Tibial nerve (tissue), 4 donors: Measurements from ENCODE around the gene KIAA0586. TPM values are rescaled to one million over a fixed set of nuclear protein-coding genes. Genes with fewer than 3 reads are reported as not detected.

Source experiments
- DNase-seq, 2 donors: peaks; one replicate each; pipeline ENCODE4 v3.0.0-alpha.2; 2019; ENCODE audit warnings: low spot score in 2 of 2
- H3K27ac ChIP-seq, 4 donors: fragments of 200-600 bp; sonication (generic) in 3 of 4; one replicate each; pipeline ENCODE4 v1.5.1; 2017 to 2019; ENCODE audit warnings: mild to moderate bottlenecking in 1 of 4
- H3K27me3 ChIP-seq, 2 donors: fragments of 200-600 bp; sonication (generic) in 1 of 2; one replicate each; pipeline versions ENCODE4 v1.5.1 to v1.6.0; 2017 to 2019
- H3K36me3 ChIP-seq, 3 donors: fragments of 200-600 bp; sonication (generic); one replicate each; pipeline ENCODE4 v1.5.1; 2018 to 2019
- H3K4me1 ChIP-seq, 4 donors: fragments of 200-600 bp; sonication (generic) in 3 of 4; one replicate each; pipeline ENCODE4 v1.5.1; 2017 to 2019
- H3K4me3 ChIP-seq, 4 donors: fragments of 200-600 bp; sonication (generic) in 3 of 4; one replicate each; pipeline ENCODE4 v1.5.1; 2017 to 2019; ENCODE audit warnings: mild to moderate bottlenecking in 1 of 4, moderate library complexity in 1 of 4
- H3K9me3 ChIP-seq, 4 donors: fragments of 200-600 bp; sonication (generic) in 3 of 4; one replicate each; pipeline ENCODE4 v1.5.1; 2017 to 2019
- EP300 ChIP-seq, 2 donors: sonication (generic); formaldehyde crosslinking; IDR thresholded peaks; one replicate each; pipeline ENCODE4 v1.6.1; 2017; ENCODE audit warnings: antibody characterized with exemption in 2 of 2, mild to moderate bottlenecking in 1 of 2
- POLR2A ChIP-seq, 2 donors: fragments of 450-650 bp; IDR thresholded peaks; one replicate each; pipeline ENCODE4 v1.6.1; 2017; ENCODE audit warnings: antibody characterized with exemption in 2 of 2, mild to moderate bottlenecking in 2 of 2, moderate library complexity in 2 of 2
- WGBS, 2 donors: methylation state at CpG; one replicate each; pipeline ENCODE4 v1.1.5; 2018; 5-methylcytosine and 5-hydroxymethylcytosine counted together
- small RNA-seq: library from RNA; depleted of rRNA; stranded (forward); fragments of <200 nt; gene quantifications from one replicate; pipeline ENCODE3, GENCODE V24; 2016
- total RNA-seq, 4 donors: library from RNA; depleted of rRNA; stranded (reverse); fragments of >200 nt; gene quantifications; one replicate each; pipeline ENCODE4 v1.1.0, GENCODE V29; 2016
- TF ChIP-seq, protein P1 (sequence below), 5 experiments: fragments of 200-600 bp in 3 of 5; fragments of 450-650 bp in 2 of 5; sonication (generic) in 3 of 5; IDR thresholded peaks; one replicate each; pipeline ENCODE4 v1.5.1; 2016 to 2019; ENCODE audit warnings: antibody characterized with exemption in 5 of 5, mild to moderate bottlenecking in 3 of 5, moderate library complexity in 2 of 5

The KIAA0586 gene
- total RNA-seq, 4 donors from 2014 or later = 17.1 to 27.3 (median 17.5) TPM

DNA sequence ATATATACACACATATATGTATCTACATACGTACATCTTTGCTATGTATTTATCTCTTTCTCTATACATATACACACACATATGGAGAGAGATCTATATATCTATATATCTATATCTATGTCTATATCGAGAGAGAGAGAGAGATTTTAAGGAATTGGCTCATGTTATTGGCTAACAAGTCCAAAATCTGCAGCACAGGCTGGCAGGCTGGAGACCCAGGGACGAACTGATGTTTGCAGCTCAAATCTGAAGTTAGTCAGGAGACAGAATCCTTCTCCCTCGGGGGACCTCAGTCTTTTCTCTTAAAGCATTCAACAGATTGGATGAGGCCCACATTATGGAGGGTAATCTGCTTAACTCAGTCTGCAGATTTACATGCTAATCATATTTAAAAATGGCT lies 169.5 kb downstream of the KIAA0586 start:
- Histone ChIP-seq H3K36me3 (no peaks in the 10 kb centered on the region), H3K27me3 (no peaks in the 10 kb centered on the region), H3K9me3 (no peaks in the 10 kb centered on the region), H3K4me3 (no peak overlapping the region), H3K4me1 (no peaks in the 10 kb centered on the region), H3K27ac (no peak overlapping the region)
- DNase-seq = no peak
- TF ChIP-seq EP300 (IDR thresholded peaks at IDR 0.05) (no peak), POLR2A (IDR thresholded peaks at IDR 0.05) (no peak)
- TF ChIP-seq, protein P1, sequence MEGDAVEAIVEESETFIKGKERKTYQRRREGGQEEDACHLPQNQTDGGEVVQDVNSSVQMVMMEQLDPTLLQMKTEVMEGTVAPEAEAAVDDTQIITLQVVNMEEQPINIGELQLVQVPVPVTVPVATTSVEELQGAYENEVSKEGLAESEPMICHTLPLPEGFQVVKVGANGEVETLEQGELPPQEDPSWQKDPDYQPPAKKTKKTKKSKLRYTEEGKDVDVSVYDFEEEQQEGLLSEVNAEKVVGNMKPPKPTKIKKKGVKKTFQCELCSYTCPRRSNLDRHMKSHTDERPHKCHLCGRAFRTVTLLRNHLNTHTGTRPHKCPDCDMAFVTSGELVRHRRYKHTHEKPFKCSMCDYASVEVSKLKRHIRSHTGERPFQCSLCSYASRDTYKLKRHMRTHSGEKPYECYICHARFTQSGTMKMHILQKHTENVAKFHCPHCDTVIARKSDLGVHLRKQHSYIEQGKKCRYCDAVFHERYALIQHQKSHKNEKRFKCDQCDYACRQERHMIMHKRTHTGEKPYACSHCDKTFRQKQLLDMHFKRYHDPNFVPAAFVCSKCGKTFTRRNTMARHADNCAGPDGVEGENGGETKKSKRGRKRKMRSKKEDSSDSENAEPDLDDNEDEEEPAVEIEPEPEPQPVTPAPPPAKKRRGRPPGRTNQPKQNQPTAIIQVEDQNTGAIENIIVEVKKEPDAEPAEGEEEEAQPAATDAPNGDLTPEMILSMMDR (IDR thresholded peaks at IDR 0.05) = no peak
- WGBS, 2 donors = 92% methylated on average over 4 of the region's 4 CpGs

DNA sequence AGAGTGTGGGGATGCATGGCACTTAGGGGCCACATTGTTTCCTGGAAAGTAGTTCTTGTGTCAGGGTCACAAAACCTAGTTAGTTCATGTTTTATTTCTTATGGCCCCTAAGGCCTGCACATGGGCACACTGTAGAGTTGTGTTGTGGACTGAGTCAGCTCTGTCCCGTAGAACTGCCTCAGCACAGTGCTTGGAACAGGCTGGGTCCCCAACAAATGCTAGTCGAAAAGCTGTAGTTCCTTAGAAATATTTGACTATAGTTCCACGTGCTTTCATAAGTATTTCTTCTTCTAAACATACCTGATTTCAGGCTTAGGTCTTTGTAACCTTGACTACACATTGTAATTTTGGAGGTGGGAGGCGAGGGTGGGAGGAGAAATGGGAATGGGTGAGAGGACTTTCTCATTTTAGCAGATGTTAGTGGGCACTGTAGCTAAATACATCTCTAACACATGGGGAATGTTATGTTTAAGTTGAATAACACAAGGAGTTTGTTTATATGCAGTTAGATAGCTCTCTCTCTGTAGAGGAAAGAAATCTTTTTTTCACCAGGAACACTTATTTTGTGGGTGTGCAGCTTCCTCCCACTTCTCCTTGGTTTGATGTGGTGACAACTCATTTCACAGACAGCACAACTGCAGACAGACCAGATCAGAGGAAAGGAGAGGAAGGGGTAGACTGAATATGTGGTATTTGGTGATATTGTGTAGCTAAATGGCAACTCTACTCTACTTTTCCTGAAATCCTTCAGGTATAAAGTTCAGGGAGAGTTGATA lies 170.7 kb downstream of the KIAA0586 start:
- no peak for TF ChIP-seq POLR2A (IDR thresholded peaks at IDR 0.05)
- TF ChIP-seq, protein P1 (IDR thresholded peaks at IDR 0.05) = no peak
- TF ChIP-seq EP300 (IDR thresholded peaks at IDR 0.05) = no peak
- Histone ChIP-seq H3K9me3 (no peaks in the 10 kb centered on the region), H3K4me1 (no peaks in the 10 kb centered on the region), H3K4me3 (no peak overlapping the region), H3K36me3 (no peaks in the 10 kb centered on the region), H3K27me3 (no peaks in the 10 kb centered on the region), H3K27ac (no peak overlapping the region)
- 80 to 82% methylated on average over 4 of the region's 4 CpGs for WGBS, 2 donors
- no peak for DNase-seq

DNA sequence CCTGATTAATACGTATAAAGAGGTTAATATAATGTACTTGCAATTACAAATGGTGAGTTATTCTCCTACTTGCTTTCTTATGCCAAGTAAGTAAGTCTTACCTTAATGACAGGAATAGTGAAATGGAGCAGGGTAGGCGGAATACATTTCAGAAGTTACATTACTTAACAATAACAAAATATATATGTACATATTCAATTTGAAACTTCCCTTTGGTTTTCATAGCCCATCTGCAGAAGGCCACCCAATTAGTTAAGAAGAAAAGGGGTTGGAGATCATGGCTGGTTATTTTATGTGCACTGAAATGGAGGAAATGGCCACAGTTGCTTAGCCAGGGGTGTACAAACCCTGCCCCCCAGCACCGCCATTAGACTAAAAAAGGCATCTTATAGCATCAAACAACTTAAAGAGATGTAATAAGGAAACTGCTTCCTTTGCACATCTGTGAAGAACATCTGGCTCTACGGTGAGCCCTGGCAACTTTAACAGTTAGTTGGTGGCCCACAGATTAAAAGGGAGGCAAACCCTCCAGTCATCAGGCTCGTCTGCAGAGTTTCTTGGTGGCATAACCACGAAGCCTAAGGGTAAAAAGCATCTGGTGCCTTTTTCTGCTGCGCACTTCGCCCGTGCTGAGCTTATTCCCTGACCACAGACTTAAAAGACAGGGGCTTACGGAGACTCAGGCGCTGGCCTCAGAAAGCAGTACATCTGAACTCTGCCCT lies 171.4 kb downstream of the KIAA0586 start:
- TF ChIP-seq EP300 (IDR thresholded peaks at IDR 0.05) = no peak
- TF ChIP-seq POLR2A (IDR thresholded peaks at IDR 0.05) = no peak
- WGBS, 2 donors = 76 to 79% methylated on average over 11 of the region's 11 CpGs

DNA sequence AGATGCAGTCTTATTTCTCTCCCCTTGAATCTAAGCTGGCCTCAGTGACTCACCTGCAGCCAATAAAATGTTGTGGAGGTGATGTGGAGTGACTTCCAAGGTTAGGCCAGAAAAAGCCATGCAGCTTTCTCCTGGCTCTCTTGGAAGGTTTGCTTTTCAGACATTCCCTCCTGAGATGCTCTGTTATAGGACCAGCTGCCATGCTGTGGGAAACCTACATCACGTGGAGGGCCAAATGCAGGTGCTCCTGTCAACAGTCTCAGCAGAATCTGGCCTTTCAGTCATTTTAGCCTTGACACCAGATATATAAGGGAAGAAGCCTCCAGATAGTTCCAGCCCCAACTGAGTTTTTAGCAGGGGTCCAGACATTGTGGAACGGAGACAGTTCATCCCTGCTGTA lies 172.2 kb downstream of the KIAA0586 start:
- H3K4me1 ChIP-seq = no peaks in the 10 kb centered on the region
- no peak for DNase-seq
- no peaks in the 10 kb centered on the region for H3K9me3 ChIP-seq
- H3K27ac ChIP-seq = no peak overlapping the region
- 86% methylated on average over 2 of the region's 2 CpGs for whole genome bisulfite sequencing, 2 donors
- no peak for TF ChIP-seq POLR2A (IDR thresholded peaks at IDR 0.05)
- TF ChIP-seq, protein P1 (IDR thresholded peaks at IDR 0.05) = no peak
- TF ChIP-seq EP300 (IDR thresholded peaks at IDR 0.05) = no peak
- no peak overlapping the region for H3K4me3 ChIP-seq
- no peaks in the 10 kb centered on the region for H3K27me3 ChIP-seq
- no peaks in the 10 kb centered on the region for H3K36me3 ChIP-seq

More for the DNA sequence above, 171.4 kb downstream of the KIAA0586 start:
- Histone ChIP-seq H3K4me3 (no peak overlapping the region), H3K9me3 (no peaks in the 10 kb centered on the region), H3K27ac (no peak overlapping the region), H3K36me3 (no peaks in the 10 kb centered on the region), H3K27me3 (no peaks in the 10 kb centered on the region), H3K4me1 (no peaks in the 10 kb centered on the region)
- no peak for DNase-seq

Small RNA genes lying within 50 kb of the gene (small RNA-seq; reads per million reads assigned to genes)
- gene HSBP1P1 (not detected), gene RF00019 (not detected)

Other genes with a start within 250 kb of the KIAA0586 start
- 10 to 100 TPM; 42.6 to 88.8 (median 78.7) TPM for gene ACTR10, start 227.6 kb upstream of the KIAA0586 start, total RNA-seq
- gene PSMA3, start 182.9 kb upstream of the KIAA0586 start, total RNA-seq = 10 to 100 TPM; 82.8 to 99.0 (median 87.0) TPM
- gene ARID4A, start 129.2 kb upstream of the KIAA0586 start, total RNA-seq = 10 to 100 TPM; 20.4 to 45.7 (median 31.3) TPM
- gene TOMM20L, start 31.8 kb upstream of the KIAA0586 start, total RNA-seq = 1 to 10 TPM in 1 of 4 donors, not detected in 3; 2.2 TPM
- 10 to 100 TPM; 25.1 to 85.4 (median 42.0) TPM for gene TIMM9, start 188 bp upstream of the KIAA0586 start, total RNA-seq
- gene DACT1, start 210.2 kb downstream of the KIAA0586 start, total RNA-seq = 10 to 100 TPM; 35.7 to 87.2 (median 65.9) TPM